GM19025 (cell line): ENCODE data around the gene SLC6A6.

Experiments
- ATAC-seq: cut with Tn5 transposase; IDR thresholded peaks from one replicate; pipeline ENCODE4 v1.9.1; 2021; ENCODE audit warnings: mild to moderate bottlenecking, low read depth, moderate library complexity; ENCODE audit not compliant: unreplicated experiment

SLC6A6 gene

DNA sequence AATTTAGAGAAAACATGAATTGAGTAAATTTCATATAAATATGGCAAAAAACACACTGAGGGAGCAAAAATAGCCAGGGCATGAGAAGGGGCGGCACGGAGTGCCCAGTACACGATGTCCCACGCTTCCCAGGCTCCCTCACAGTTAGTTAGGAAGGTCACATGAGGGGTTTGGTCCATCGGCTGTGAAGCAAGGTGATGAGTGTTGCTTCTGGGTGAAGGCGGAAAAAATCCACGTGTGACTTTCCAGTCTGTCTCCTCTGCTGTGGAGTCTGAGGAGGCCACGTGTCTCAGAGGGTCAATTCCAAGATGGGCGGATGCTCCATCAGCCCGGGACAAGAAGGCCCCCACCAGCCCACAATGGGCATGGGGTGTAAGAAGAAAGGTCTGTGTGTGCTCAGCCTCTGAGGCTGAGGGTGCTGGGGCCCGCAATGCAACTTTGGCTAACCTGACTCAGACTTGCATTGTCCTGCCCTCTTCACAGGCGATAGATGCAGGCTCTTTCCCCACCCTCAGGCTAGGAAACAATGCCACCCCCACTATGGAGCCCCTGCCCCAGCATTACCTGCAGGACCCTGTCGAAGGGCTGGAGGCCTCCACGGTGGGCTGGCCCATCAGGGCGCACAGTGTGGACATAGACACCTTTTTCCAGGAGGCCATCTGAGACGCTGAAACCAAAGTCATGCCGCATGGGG, 92.0 kb downstream of the SLC6A6 start:
- ATAC-seq, result no peak

DNA sequence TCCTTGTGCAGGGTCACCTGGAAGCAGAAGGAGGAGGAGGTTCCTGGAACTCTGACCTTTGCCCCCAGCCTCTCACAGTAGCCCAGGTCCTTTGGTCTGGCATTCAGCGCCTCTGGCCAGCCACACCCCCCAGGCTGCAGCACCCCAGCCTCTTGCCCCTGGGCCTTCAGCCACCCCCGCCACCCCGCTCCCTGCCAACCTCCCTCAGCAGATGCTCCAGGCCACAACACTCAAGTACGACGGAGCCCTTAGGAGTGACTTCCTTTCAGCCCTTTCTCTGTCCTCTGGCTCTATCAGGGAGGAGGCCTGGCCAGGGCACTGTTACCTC, 92.5 kb downstream of the SLC6A6 start:
- ATAC-seq, result no peak

DNA sequence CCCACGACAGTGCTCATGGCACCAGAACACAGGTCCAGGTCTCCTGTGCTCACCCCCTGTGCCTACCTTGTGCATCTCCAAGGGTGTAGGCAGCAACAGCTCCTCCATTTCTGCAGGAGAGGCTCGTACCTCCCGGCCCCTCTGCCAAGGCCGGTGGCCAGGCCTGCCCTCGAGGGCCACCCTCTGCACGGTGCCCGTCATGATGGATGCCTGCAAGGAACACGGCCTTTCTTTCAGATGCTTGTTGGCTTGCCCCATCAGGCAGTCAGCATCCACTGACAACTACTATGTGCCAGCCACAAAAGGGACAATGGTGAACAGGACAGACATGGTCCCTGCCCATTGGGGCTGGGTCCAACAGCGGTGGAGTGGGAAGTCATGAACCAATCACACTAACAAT, 93.9 kb downstream of the SLC6A6 start:
- no peak for ATAC-seq

DNA sequence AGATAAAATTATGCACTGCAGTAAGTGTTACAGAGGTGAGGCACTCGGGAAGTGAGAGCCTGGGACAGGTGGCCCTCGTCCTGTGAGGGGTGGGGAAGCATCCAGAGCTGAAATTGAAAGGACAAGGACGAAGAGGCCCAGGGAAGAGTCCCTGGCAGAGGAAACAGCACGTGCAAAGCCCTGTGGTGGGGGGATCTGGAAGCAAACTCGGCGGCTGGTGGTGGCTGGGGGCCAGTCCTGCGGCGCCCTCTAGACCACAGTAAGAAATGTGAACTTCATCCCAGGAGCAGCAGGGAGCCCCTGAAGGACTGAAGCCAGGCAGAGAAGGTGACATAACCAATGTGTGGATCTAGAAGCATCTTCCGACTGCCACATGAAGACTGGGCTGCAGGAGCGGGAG, 94.9 kb downstream of the SLC6A6 start:
- ATAC-seq, result no peak

DNA sequence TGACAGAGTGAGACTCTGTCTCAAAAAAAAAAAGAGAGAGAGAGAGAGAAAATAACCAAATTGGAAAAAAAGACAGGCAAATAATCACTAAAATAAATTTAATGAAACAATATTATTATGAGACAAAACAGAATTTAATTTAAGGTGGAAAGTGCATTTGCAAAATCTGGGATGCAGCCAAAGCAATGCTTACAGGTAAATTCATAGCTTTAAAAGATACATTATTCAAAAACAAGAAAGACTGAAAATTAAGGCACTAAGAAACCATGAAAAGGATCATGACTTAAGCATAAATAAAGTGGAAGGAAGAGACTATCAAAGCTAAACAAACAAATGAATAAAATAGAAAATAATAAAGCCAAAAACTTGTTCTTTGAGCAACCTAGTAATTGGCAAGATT, 100.1 kb downstream of the SLC6A6 start:
- ATAC-seq, result no peak

DNA sequence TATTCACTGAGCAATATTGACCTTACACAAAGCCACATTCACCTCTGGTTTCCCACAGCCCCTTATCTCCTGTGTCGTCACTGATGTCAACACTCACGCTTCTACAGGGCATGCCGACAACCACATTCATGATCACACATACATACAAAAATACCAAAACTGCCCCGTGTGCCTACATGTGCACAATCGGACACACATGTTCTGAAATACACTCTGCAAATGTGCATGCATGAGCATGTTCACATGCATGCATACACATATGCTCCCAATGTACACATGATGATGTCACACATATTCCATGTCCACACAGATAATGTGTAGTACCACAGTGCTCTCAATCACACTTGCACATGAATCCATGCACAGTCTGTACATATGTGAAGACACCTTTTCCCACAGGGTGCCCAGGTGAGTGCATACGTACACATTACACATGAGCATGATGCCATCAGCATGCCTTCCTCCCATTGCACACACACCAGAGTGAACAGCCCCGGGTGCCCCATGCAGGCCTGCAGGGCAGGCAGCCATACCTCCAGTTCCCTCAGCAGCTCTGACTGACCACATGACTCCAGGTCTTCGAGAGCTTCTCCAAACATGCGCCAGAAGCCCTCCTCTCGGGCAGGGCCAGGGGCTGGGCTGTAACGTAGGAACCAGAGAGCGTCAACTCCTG, 100.8 kb downstream of the SLC6A6 start:
- no peak for ATAC-seq

DNA sequence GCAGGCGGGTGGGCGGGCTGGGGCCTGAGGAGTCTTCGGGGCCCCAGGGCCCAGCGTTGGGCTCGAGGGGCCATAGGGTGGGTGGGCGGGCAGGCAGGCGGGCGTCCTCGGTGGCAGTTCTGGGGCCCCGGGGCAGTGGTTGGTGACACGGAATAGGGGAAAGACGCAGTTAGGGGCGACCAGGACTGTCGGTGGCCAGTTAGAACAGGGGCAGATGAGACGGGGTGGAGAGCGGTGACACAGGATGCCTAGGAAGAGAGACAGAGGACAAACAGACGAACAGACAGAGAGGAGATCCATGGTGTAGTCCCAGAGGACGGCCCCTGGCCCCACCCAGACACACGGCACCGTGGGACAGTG, 101.3 kb downstream of the SLC6A6 start:
- ATAC-seq, result no peak

DNA sequence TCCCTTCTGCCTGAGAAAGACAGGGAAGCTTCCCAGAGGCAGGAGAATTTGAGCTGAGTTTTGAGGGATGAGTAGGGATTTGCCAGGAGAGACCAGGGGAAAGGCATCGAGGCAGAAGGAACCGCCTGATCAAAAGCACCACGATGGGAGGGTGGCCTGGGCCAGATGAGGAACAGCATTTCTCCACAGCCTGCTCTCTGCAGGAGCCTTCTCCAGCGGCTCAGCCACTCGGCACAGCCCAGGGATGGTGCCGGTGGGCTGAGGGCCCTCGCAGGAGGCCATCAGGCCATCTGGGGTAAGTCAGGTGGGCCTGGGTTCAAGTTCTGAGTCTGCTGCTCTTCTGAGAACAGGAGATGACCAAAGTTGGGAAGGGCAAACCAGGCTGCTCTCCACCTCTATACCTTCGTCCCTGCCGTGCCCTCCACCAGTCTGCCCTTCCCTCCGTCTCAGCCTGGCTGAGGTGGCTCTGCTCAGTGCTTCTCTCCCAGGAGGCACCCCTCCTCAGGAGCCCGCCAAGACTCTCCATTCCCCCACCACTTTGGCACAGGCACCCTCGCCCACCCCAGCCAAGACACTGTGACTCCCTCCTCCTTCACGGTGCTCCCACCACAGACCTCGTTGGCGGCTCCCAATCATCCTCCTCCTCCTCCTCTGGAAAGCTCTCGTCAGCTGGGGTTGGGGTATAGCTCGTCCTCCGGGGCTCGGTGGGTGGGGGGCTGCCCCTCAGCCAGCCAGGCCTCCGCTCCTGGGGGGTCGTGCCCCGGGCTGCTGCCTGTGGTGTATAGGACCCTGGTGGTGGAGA, 102.8 kb downstream of the SLC6A6 start:
- ATAC-seq, result no peak

DNA sequence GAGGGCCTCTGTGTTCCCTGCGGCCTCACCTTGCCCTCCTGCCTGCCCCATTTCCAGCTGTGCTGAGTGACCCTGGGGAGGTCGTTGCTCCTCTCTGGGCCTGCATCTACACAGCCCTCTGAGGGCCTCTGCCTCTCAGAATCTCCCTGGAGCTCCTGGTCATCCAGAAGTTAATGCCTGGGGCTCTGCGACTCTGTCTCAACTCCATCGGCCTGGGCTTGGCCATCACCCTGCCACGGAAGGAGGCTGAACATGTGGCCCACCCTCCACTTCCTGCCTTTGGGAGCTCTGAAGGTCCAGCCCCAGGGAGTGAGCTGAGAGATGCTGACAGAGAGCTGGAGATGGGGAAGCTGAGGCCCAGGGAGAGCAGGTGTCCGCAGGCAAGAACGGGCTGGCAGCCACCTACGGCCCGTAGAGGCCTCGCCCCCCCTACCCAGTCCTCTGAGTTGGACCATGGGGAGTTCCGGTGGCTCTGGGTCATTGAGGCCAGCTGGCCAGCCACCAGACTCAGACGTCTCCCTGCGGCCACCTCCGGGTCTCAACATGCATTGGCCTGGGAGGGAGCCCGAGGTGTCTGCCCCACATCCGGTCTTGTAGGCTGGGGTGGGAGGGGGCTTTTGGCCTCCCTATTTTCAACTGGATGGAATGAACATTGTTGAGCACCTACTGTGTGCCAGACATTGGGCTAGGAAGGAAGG, 103.5 kb downstream of the SLC6A6 start:
- ATAC-seq, result no peak

DNA sequence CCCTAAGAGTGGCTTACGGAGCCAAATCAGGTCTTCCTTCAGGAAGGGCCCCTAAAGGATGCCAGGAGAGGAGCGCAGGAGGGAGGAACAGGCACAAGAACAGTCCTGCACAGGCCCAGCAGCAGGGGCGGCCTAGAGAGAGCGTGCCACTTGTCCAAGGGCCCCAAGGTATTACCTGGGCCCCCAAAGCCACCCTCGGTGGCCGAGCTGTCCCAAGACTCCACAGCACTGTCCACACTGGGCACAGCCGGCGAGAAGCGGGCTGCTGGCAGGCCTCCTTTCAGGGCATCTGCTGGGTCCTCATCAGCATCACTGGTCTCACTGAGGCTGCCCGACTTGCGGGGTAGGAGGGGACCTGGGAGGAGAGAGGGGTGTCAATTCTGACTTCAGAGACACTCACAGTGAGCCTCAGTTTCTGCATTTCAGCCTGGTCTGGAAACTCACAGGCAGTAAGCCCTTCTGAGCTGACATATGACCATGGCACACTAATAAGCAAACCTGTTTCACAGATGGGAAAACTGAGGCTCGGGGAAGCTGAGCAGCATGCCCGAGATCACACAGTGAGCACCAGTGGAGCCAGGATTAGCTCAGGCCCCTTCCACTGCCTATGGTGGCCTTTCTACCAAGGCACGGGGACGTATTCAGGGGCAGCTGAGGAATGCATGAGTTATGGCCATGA, 104.4 kb downstream of the SLC6A6 start:
- no peak for ATAC-seq

DNA sequence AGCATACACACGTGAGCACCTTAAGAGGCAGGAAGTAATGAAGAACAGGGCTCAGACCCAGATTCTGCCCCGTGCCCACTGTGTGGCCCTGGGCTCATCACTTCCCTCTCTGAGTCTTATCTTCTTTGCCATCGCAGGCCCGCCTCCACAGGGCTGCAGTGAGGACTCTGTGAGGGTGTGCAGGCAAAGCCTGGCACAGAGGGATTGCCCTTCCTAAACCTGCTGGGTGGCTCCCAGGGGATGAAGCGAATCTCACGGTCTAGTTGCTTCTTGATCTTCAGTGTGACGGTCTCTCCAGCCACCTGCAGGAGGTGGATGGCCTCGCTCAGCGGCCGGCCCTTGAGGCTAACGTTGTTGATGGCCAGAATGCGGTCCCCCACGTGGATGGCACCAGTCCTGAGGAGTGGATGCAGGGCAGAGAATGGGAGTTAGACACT, 104.9 kb downstream of the SLC6A6 start:
- ATAC-seq, result no peak

DNA sequence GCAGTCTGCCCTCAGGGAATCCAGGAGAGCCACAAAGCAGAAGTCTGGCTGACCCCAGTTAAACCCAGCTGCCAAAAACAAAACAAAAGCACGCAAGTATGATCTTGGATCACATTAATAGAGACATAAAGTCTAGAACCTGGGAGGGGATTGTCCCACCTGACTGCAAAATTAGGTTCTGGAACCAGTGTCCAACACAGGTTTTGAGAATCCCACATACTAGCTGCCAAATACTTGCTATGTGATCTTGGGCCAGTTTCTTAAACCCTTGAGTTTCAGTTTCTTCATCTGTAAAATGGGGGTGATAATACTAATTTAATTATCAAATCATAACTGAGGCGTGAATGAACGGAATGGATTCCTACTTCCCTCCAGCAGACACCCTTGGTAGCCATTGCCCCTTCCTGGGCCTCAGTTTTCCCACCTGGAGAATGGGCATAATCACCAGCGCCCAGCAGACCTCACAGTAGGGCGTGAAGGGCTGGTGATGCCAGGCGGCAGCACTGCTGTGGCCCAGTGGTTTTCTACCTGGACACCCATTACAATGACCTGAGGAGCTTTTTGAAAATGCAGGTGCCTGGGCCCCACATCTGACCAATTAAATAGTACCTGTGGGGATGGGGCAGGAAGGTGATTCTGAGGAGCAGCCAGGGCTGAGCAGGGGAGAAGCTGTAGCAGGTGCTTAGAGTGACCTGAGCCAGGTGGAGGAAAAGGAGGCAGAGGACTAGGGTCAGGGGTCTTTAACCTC, 105.5 kb downstream of the SLC6A6 start:
- no peak for ATAC-seq

DNA sequence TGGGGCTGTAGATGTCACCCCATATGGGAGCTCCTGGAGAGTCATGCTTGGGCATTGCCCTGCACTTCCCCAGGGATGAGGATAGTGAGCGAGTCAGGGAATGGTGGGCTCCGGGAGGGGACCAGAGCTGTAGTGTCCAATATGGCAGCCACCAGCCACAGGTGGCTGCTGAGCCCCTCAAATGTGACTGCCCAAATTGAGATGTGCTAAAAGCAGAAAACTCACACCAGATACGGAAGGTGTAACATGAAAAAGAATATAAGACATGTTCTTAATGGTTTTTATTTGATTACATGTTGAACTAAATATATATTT, 106.1 kb downstream of the SLC6A6 start:
- no peak for ATAC-seq

DNA sequence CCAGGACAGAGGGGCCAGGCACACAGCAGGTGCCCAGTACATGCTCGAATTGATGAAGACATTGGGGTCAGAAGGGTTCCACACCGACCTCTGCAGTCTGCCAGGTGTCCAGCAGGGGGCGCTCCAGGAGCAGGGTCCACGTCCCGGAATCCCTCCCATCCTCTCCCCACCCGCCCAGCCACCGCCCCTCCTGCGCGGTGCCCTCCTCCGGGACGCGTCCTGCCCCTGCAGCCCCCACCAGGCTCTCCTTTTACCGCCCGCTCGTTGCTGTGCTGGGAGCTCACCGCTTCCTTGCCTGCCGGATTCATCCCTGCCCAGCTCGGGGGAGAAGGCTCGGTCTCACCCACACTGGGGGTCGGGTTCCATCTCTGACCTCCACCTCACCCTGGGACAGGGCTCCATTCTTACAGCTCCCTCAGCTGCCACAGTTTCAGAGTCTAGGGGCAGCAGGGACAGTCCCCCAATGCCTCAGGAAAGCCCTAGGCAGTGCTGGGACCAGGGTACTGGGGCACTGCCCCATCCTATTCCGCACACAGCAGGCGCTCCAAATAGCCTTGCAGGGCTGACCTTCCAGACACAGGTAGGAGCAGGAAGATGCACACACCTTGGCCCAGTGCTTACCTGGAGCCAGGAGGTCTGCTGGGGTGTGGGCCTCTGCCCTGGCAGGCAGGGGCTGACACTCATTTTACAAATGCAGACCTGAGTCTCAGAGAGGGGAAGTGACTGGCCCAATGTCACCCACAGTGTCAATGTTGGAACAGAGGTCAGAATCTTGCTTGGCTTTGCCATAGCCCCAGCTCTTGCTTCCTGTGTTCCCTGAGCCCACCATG, 106.8 kb downstream of the SLC6A6 start:
- no peak for ATAC-seq

DNA sequence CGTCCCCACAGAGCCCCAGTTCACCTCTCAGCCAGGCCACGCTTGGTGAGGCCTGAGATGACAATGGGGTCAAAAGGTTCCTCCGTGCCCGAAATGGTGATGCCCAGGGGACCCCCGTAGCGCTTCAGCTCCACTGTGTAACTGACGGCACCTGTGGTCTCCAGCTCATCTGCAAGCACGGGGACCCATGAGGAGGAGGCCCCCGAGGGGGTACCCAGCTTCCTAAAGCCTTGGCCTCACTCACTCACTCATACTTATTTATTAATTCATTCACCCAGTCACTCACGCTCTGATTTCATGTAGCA, 107.3 kb downstream of the SLC6A6 start:
- ATAC-seq, result no peak

DNA sequence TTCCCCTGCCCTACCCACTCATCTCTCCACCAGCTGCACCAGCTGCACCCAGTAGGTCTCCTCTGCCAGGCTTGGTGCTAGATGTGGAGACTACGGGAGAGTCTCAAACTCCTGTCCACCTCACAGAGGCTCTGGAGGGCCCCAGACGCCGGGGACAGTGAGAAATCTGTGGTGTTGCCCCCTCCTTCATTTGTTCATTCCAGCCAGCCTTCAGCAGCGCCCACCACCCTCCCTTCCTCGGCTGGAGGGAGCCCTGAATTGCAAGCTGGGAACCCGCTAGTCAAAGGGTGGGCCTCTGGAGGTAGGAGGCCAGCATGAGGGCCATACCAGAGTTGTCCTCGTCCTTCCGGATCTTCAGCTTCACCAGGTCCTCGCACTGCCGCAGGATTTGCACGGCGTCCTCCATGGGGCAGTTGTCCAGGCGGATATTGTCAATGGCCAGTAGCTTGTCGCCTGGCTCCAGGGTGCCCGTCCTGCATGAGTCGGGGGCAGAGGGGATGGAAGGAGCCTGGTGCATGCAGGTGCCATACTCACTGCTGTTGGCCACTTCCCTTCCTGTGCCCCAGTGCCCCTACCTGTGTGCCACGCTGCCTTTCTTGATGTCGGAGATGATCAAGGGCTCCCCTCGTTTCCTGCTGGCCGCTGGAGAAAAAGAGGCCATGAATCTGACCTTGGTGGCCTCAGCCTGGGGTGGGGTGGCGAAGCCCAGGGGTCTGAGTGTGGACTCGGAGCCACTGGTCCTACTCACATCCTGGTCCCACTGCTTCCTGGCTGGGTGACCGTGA, 108.6 kb downstream of the SLC6A6 start:
- no peak for ATAC-seq

DNA sequence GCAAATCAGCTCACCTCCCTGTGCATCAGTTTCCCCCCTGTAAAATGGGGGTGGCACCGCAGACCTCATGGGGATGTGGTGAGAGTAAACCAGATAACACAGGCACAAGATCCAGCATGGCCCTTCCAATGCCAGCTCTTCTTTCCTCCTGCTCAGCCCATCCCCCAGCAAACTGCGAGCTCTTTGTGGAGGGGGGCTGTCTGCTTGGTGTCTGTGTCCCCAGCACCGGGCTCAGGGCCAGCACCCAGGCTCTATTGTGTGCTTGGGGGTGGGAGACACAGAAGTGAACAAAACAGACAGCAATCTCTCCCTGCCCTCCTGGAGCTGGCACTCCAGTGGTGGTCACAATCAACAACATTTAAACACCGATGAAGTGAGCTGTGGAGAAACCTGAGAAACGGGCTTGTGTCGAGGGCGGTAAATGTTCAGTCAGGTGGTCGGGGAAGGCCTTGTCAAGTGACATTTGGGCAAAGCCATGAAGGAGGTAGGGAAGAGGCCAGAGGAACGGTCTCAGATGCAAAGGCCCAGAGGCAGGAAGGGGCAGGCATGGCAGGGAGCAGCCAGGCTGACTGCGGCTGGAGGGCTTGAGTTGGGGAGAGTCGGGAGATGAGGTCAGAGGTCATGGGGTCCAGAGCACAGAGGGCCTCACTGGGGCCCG, 109.3 kb downstream of the SLC6A6 start:
- ATAC-seq, result no peak

DNA sequence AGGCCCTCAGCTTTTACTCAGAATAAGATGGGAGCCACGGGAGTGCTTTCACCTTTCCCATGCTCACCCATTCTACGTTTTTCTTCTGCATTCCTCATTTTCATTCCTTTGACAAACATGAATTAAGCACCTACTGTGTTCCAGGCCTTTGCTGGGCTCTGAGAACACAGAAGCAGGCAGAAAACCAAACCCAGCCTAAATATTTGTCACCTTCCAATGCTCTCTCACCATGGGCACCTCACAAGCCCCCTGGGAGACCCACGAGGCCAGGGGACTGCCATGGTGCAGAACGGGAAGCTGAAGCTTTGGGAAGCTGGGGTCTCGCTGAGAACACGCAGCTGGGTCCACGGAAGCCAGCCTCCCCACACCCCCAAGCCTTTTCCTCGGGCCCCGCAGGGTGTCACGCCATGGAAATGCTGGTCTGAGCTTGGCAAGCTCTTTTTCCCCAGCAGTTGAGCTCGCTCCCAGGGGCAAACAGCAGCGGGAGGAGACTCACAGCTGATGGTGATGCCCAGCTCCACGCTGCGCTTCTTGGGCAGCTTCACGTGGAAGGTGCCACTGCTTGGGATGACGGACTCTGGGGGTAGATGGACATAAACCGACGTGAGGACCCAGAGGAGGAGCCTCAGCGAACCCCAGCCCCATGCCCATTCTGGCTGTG, 110.0 kb downstream of the SLC6A6 start:
- ATAC-seq, result no peak
